Hepatocyte (in vitro differentiated cells): ENCODE measurements around the gene IL21R. TPM values are rescaled to one million over a fixed set of nuclear protein-coding genes. Genes with fewer than 3 reads are reported as not detected.

Source experiments
- DNase-seq: peaks from one replicate; pipeline ENCODE4 v3.0.0-alpha.2; 2016; ENCODE audit warnings: low spot score
- H2AFZ ChIP-seq: fragments of 200-600 bp; sonication (generic); 2 replicates; pipeline ENCODE4 v1.6.0; 2016; ENCODE audit warnings: antibody characterized with exemption, mild to moderate bottlenecking
- H3K27ac ChIP-seq: fragments of 200-600 bp; sonication (generic); 2 replicates; pipeline ENCODE4 v1.5.1; 2016; ENCODE audit warnings: mild to moderate bottlenecking
- H3K27me3 ChIP-seq: fragments of 200-600 bp; sonication (generic); 2 replicates; pipeline ENCODE4 v1.6.1; 2016
- H3K36me3 ChIP-seq: fragments of 200-600 bp; sonication (generic); replicated peaks from 2 replicates; pipeline ENCODE4 v1.5.1; 2016; ENCODE audit warnings: low read depth; ENCODE audit not compliant: insufficient read depth
- H3K4me1 ChIP-seq: fragments of 200-600 bp; sonication (generic); 2 replicates; pipeline ENCODE4 v1.5.1; 2016; ENCODE audit warnings: mild to moderate bottlenecking, moderate library complexity; ENCODE audit not compliant: insufficient read depth
- H3K4me2 ChIP-seq: fragments of 200-600 bp; sonication (generic); 2 replicates; pipeline ENCODE4 v1.6.0; 2016
- H3K4me3 ChIP-seq: fragments of 200-600 bp; sonication (generic); 2 replicates; pipeline ENCODE4 v1.5.1; 2016; ENCODE audit warnings: mild to moderate bottlenecking
- H3K79me2 ChIP-seq: fragments of 200-600 bp; sonication (generic); 2 replicates; pipeline ENCODE4 v1.6.0; 2017; ENCODE audit warnings: mild to moderate bottlenecking
- H3K9me2 ChIP-seq: fragments of 200-600 bp; sonication (generic); replicated peaks from 2 replicates; pipeline ENCODE4 v1.6.0; 2017; ENCODE audit warnings: mild to moderate bottlenecking; ENCODE audit not compliant: insufficient read depth
- H3K9me3 ChIP-seq: fragments of 200-600 bp; sonication (generic); 2 replicates; pipeline ENCODE4 v1.5.1; 2016; ENCODE audit warnings: low read depth, mild to moderate bottlenecking
- H4K20me1 ChIP-seq: fragments of 200-600 bp; sonication (generic); 2 replicates; pipeline ENCODE4 v1.6.0; 2016; ENCODE audit warnings: mild to moderate bottlenecking; ENCODE audit not compliant: insufficient read depth, poor library complexity, severe bottlenecking
- EZH2 ChIP-seq: fragments of 200-600 bp; sonication (generic); IDR thresholded peaks from 2 replicates; pipeline ENCODE4 v1.6.1; 2016; ENCODE audit warnings: antibody characterized with exemption, mild to moderate bottlenecking, borderline replicate concordance
- EZH2phosphoT487 ChIP-seq: fragments of 200-600 bp; sonication (generic); IDR thresholded peaks from one replicate; pipeline ENCODE4 v1.6.1; 2018; ENCODE audit warnings: antibody characterized with exemption, mild to moderate bottlenecking, low read depth, moderate library complexity; ENCODE audit not compliant: unreplicated experiment, severe bottlenecking
- WGBS: methylation state at CpG from one replicate; pipeline ENCODE4 v1.1.6; 2016; ENCODE audit warnings: low lambda C conversion rate; ENCODE audit errors: missing lambda C conversion rate; 5-methylcytosine and 5-hydroxymethylcytosine counted together
- polyA plus RNA-seq: library from polyadenylated mRNA; unstranded; fragments of >200 nt; fragmentation: Nextera tagmentation; extraction: Ambion mirVana; gene quantifications from 2 replicates; pipeline ENCODE4 v1.2.1, GENCODE V29; 2016
- total RNA-seq: library from RNA; depleted of rRNA; stranded (reverse); fragments of >200 nt; gene quantifications from 2 replicates; pipeline ENCODE4 v1.2.3, GENCODE V29; 2014
- TF ChIP-seq, protein P1 (sequence below): fragments of 200-600 bp; sonication (generic); IDR thresholded peaks from 2 replicates; pipeline ENCODE4 v1.5.1; 2016; ENCODE audit warnings: antibody characterized with exemption, mild to moderate bottlenecking; ENCODE audit not compliant: poor library complexity

Gene IL21R
- total and polyA plus RNA-seq, 2 experiments from 2014 or later, result 0.10 TPM; not detected in 1

GRCh38 chr16:27436921-27437650 is 35.1 kb downstream of the IL21R start:
- Histone ChIP-seq H3K79me2 (no peaks in the 10 kb centered on the region), H3K27ac (no peak overlapping the region), H3K4me3 (no peak overlapping the region), H3K9me3 (no peaks in the 10 kb centered on the region), H4K20me1 (no peaks in the 10 kb centered on the region), H3K36me3 (no peaks in the 10 kb centered on the region), H3K4me2 (no peak overlapping the region), H3K9me2 (no peaks in the 10 kb centered on the region), H3K4me1 (no peaks in the 10 kb centered on the region), H3K27me3 (no peaks in the 10 kb centered on the region), H2AFZ (no peak overlapping the region)
- TF ChIP-seq EZH2 (no peak), EZH2phosphoT487 (no peak)
- TF ChIP-seq, protein P1, sequence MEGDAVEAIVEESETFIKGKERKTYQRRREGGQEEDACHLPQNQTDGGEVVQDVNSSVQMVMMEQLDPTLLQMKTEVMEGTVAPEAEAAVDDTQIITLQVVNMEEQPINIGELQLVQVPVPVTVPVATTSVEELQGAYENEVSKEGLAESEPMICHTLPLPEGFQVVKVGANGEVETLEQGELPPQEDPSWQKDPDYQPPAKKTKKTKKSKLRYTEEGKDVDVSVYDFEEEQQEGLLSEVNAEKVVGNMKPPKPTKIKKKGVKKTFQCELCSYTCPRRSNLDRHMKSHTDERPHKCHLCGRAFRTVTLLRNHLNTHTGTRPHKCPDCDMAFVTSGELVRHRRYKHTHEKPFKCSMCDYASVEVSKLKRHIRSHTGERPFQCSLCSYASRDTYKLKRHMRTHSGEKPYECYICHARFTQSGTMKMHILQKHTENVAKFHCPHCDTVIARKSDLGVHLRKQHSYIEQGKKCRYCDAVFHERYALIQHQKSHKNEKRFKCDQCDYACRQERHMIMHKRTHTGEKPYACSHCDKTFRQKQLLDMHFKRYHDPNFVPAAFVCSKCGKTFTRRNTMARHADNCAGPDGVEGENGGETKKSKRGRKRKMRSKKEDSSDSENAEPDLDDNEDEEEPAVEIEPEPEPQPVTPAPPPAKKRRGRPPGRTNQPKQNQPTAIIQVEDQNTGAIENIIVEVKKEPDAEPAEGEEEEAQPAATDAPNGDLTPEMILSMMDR, result no peak
- 89% methylated on average over 9 of the region's 9 CpGs for WGBS
- no peak for DNase-seq

DNA sequence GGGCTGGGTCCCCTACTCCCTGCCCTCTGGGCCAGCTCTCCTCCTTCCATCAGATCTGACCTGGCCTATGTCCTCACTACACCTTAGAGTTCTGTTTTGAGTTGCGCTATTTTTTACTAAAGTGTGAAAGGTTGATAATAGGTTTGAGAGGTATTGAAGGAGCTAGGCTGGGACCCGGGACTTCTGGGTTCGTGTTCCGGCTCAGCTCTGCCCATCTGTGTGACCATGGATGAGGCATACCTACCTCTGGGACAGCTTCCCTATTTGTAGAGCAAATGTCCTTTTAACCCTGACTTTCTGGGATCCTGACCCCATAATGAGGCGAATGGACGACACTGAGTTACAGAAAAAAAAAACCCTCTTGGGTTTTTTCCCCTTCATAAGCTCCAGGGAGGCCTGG is 36.0 kb downstream of the IL21R start:
- Histone ChIP-seq H2AFZ (no peak overlapping the region), H3K4me1 (no peaks in the 10 kb centered on the region), H3K4me3 (no peak overlapping the region), H3K9me3 (no peaks in the 10 kb centered on the region), H3K27ac (no peak overlapping the region), H3K79me2 (no peaks in the 10 kb centered on the region), H3K36me3 (no peaks in the 10 kb centered on the region), H3K4me2 (no peak overlapping the region), H3K9me2 (no peaks in the 10 kb centered on the region), H3K27me3 (no peaks in the 10 kb centered on the region), H4K20me1 (no peaks in the 10 kb centered on the region)
- no peak for TF ChIP-seq EZH2
- TF ChIP-seq EZH2phosphoT487, result no peak
- WGBS, result 96% methylated on average over 6 of the region's 6 CpGs
- no peak for DNase-seq

DNA sequence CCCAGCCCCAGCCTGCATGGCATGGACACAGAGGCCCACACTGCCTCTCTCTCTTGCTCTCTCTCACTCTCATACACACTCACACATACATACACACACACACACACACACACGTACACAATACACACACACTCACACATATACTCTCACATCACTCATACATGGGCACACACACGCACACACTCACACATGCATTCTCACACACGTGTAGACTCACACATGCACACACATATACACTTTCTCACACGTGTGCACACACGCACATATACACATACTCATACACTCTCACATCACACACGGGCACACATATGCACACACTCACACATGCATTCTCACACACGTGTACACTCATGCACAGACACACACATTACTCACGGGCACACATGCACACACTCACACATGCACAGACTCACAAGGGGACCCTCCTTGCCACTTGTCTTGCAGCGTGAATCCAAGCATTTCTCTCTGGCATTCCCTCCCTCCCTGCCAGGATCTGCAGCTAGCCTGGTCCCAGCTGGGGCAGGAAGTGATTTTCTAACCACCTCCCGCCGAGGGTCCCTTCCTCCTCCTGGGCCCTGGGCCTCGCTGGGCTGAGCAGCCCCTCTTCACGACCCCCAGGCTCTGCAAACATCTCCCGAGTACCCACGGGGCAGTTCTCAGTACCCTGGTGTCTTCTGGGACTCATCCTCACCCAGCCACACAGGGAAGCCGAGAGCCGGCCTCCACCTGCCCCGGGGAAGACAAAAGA is 37.5 kb downstream of the IL21R start:
- H3K9me3 ChIP-seq, result no peaks in the 10 kb centered on the region
- H2AFZ ChIP-seq, result no peak overlapping the region
- H3K9me2 ChIP-seq, result no peaks in the 10 kb centered on the region
- no peak overlapping the region for H3K4me2 ChIP-seq
- no peaks in the 10 kb centered on the region for H4K20me1 ChIP-seq
- H3K27me3 ChIP-seq, result no peaks in the 10 kb centered on the region
- WGBS, result 85% methylated on average over 16 of the region's 18 CpGs
- DNase-seq, result no peak
- no peaks in the 10 kb centered on the region for H3K36me3 ChIP-seq
- no peaks in the 10 kb centered on the region for H3K79me2 ChIP-seq
- no peak overlapping the region for H3K27ac ChIP-seq
- no peaks in the 10 kb centered on the region for H3K4me1 ChIP-seq
- H3K4me3 ChIP-seq, result no peak overlapping the region
- TF ChIP-seq, protein P1, result no peak
- TF ChIP-seq EZH2 (no peak), EZH2phosphoT487 (no peak)

GRCh38 chr16:27441276-27441675 is 39.3 kb downstream of the IL21R start:
- Histone ChIP-seq H3K4me3 (no peak overlapping the region), H3K27me3 (no peaks in the 10 kb centered on the region), H3K27ac (no peak overlapping the region), H4K20me1 (no peaks in the 10 kb centered on the region), H3K9me2 (no peaks in the 10 kb centered on the region), H3K4me1 (no peaks in the 10 kb centered on the region), H3K4me2 (no peak overlapping the region), H2AFZ (no peak overlapping the region), H3K79me2 (no peaks in the 10 kb centered on the region), H3K9me3 (no peaks in the 10 kb centered on the region), H3K36me3 (no peaks in the 10 kb centered on the region)
- no peak for DNase-seq
- TF ChIP-seq EZH2phosphoT487 (no peak), EZH2 (no peak)
- TF ChIP-seq, protein P1, result no peak
- 72% methylated on average over 5 of the region's 5 CpGs for WGBS
